ENCODE measurements around the gene WBP1L.
A peak's percentile ranks its signal among the peaks of the same experiment; 100 is the strongest.
"Not testable (repeated sequence)": the region's sequence is repeated elsewhere in the genome, so short reads cannot be mapped to it uniquely, and the experiment has no call there.

WBP1L gene

GRCh38 chr10:102713814-102714620 is 29.7 kb upstream of the WBP1L start, which contains the start of gene ARL3:
ARL3 (minus strand) TSS chr10:102714397; CDS start chr10:102714275, 122 bp downstream.
- TF ChIP-seq CTCF (IDR thresholded peaks at IDR 0.05; ENCODE audit: low read depth, low read length), result no peak
- DNase-seq (ENCODE audit: low read depth in 2 of 2), result peak; percentile 98 to 99
- peak within 1 kb of the TSS; percentile 91 to 97 for H3K4me3 ChIP-seq (replicated peaks in 1 of 2; ENCODE audit: low read depth in 2 of 2, low read length in 2 of 2)

- no peak for DNase-seq (ENCODE audit: low read depth in 2 of 2)
- no peak for TF ChIP-seq CTCF (IDR thresholded peaks at IDR 0.05; ENCODE audit: low read depth, low read length)
- H3K4me3 ChIP-seq (replicated peaks in 1 of 2; ENCODE audit: low read depth in 2 of 2, low read length in 2 of 2), result peak within 1 kb of the TSS; percentile 91 to 97
Observed at GRCh38 chr10:102714621-102715455, 28.9 kb upstream of the WBP1L start, which contains the start of gene SFXN2. SFXN2 (plus strand) TSS chr10:102714636; CDS start chr10:102726637, 12,001 bp downstream.

- no peak for DNase-seq (ENCODE audit: low read depth in 2 of 2)
- no peak for TF ChIP-seq CTCF (IDR thresholded peaks at IDR 0.05; ENCODE audit: low read depth, low read length)
- no peak overlapping the region for H3K4me3 ChIP-seq (replicated peaks in 1 of 2; ENCODE audit: low read depth in 2 of 2, low read length in 2 of 2)
Observed at GRCh38 chr10:102715880-102716279, 27.9 kb upstream of the WBP1L start.

- not testable (repeated sequence) for DNase-seq (ENCODE audit: low read depth in 2 of 2); H3K4me3 ChIP-seq (replicated peaks in 1 of 2; ENCODE audit: low read depth in 2 of 2, low read length in 2 of 2)
Observed at GRCh38 chr10:102716900-102717565, 26.7 kb upstream of the WBP1L start.

GRCh38 chr10:102718220-102718619 is 25.5 kb upstream of the WBP1L start:
- H3K4me3 ChIP-seq (replicated peaks in 1 of 2; ENCODE audit: low read depth in 2 of 2, low read length in 2 of 2), result no peak overlapping the region
- peak; percentile 62 to 67 for DNase-seq (ENCODE audit: low read depth in 2 of 2)
- TF ChIP-seq CTCF (IDR thresholded peaks at IDR 0.05; ENCODE audit: low read depth, low read length), result no peak

- DNase-seq (ENCODE audit: low read depth in 2 of 2), result no peak
- TF ChIP-seq CTCF (IDR thresholded peaks at IDR 0.05; ENCODE audit: low read depth, low read length), result no peak
Observed at GRCh38 chr10:102720337-102720736, 23.4 kb upstream of the WBP1L start.

More at GRCh38 chr10:102720337-102720736, 23.4 kb upstream of the WBP1L start:
- no peak overlapping the region for H3K4me3 ChIP-seq (replicated peaks in 1 of 2; ENCODE audit: low read depth in 2 of 2, low read length in 2 of 2)
